H7 (cell line): ENCODE results near the gene ABCC12. TPM values are rescaled to one million over a fixed set of nuclear protein-coding genes. Genes with fewer than 3 reads are reported as not detected.

Experiments
- DNase-seq: peaks from one replicate; pipeline ENCODE4 v3.0.0; 2012
- H3K27me3 ChIP-seq: 2 replicates; pipeline ENCODE4 v1.6.0; 2011; ENCODE audit warnings: mild to moderate bottlenecking, low read length; ENCODE audit not compliant: control insufficient read depth, insufficient read depth
- H3K36me3 ChIP-seq: replicated peaks from 2 replicates; pipeline ENCODE4 v1.5.1; 2011; ENCODE audit warnings: low read length; ENCODE audit not compliant: control insufficient read depth, insufficient read depth
- H3K4me3 ChIP-seq: 2 replicates; pipeline ENCODE4 v1.5.1; 2011; ENCODE audit warnings: low read depth, mild to moderate bottlenecking, control low read depth, low read length, moderate library complexity; ENCODE audit not compliant: insufficient read depth
- total RNA-seq: library from RNA; depleted of rRNA; stranded (reverse); fragments of >200 nt; shearing (Covaris generic); gene quantifications from 2 replicates; pipeline ENCODE4 v1.2.3, GENCODE V29; 2014; rRNA removed

Gene ABCC12
- total RNA-seq, 1 experiment from 2014 or later: not detected

DNA sequence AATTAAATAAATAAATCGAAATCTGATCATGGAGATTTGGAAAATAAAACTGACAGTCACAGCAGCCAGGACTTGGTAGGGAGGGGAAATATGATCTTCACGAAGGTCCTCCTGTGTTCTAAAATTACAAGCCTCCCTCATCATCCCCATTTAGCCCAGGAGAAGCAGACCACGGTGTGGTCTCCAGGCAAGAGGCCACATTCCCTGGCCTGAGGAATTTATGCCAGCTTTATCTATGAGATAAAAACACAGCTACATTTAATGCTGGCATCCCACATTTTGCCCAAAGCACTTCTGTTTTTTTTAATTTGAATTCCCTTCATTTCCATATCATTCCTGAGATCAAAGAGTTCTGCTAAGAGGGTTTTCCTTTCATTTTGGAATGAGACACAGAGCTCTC lies 43.2 kb downstream of the ABCC12 start:
- Histone ChIP-seq H3K27me3 (no peaks in the 10 kb centered on the region), H3K4me3 (no peak overlapping the region)
- DNase-seq: no peak

DNA sequence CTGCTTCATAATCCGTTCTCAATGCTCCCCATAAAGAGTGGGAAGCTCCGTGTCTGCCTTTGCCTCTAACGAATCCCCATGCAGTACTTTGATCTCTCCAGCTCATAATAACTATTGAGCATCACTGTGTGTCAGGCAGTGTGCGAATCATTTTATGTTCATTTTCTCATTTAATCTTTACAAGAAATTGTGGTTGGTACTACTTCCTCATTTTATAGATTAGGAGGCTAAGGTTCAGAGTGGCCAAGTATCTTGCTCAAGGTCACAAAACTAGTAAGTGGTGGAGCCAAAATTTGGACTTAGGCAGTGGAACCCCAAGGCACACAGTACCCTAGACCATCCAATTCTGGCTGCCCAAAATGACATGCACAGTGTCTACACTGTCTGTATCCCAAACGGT lies 44.8 kb downstream of the ABCC12 start:
- Histone ChIP-seq H3K27me3 (no peaks in the 10 kb centered on the region), H3K4me3 (no peak overlapping the region), H3K36me3 (no peaks in the 10 kb centered on the region)
- no peak for DNase-seq

More for the DNA sequence above, 43.2 kb downstream of the ABCC12 start:
- H3K36me3 ChIP-seq: no peaks in the 10 kb centered on the region

DNA sequence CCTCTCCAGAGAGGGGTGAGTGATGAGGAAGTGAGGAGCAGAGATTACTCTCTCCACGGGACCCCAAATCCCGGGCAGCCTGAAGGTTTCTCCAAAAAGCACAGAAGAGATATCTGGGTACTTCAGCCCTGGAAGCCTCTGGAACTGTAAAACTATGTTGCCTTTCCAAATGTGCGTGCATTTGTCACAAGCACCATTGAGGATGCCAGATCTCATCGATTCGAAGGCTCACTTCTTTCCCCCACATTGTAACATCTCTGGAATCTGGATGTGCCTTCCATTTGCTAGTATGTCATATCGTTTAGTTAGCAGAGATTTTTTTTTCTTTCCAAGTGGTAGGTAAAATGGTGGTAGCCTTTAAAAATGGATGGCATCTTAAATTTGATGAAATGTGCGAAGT lies 45.8 kb downstream of the ABCC12 start:
- Histone ChIP-seq H3K36me3 (no peaks in the 10 kb centered on the region), H3K27me3 (no peaks in the 10 kb centered on the region), H3K4me3 (no peak overlapping the region)
- DNase-seq: no peak

DNA sequence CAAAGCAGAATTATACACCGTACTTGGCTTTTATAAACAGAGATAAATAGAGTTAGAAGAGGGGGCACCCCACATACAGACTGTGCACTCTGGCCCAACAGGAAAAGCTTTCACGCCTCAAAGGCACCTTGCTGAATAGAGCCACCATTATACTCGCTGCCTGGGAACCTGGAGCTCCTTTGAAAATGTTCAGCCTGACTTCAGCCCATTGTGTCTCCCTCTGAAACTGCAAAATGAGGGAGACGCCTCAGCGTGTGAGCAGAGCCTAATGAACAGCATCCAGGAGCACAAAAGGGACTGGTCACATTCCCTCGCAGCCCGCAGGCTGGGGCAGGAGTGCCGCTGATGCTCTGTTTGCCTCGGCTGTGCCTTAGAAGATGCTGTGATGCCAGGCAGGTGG lies 46.3 kb downstream of the ABCC12 start:
- Histone ChIP-seq H3K36me3 (no peaks in the 10 kb centered on the region), H3K4me3 (no peak overlapping the region), H3K27me3 (no peaks in the 10 kb centered on the region)
- no peak for DNase-seq

DNA sequence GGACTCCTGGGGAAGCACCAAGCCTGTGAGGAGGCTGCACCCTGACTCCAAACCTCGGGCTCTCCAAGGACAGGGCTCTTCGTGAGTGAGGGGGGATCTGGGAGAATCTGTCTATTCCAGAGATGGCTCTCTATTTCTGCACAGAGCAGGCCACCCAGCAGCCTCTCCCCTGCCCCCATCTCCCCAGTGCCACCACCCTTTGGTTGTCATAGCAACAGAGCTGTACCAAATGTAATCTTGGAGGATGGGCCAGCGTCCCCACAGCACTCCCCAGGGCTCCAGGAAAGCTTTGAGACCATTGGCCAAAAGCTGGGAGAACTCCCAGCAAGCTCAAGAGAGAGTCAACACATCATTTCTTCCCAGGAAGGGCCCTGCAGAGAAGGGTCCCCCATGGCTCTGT lies 49.3 kb downstream of the ABCC12 start:
- DNase-seq: no peak
- no peaks in the 10 kb centered on the region for H3K36me3 ChIP-seq

More for the DNA sequence above, 49.3 kb downstream of the ABCC12 start:
- Histone ChIP-seq H3K27me3 (no peaks in the 10 kb centered on the region), H3K4me3 (no peak overlapping the region)

Other genes starting within 250 kb of the ABCC12 start
- 26.4 and 35.5 TPM in 2 replicates for gene LONP2, start 88.3 kb upstream of the ABCC12 start, total RNA-seq
- 0.03 TPM in 1 of 2 replicates, not detected in the other for gene ABCC11, start 91.5 kb upstream of the ABCC12 start, total RNA-seq
- gene SIAH1, start 229.4 kb upstream of the ABCC12 start, total RNA-seq: 36.8 and 37.5 TPM in 2 replicates